ENCODE results near the gene MLLT3.

GRCh38 chr9:20491612-20492011 lies 130.7 kb downstream of the MLLT3 start:
- TF ChIP-seq CTCF (IDR thresholded peaks at IDR 0.05) (no peak), POLR2A (IDR thresholded peaks at IDR 0.05) (no peak)

All from uterus (tissue), 2 donors.